ENCODE data around the gene LDLRAD4. TPM values are rescaled to one million over a fixed set of nuclear protein-coding genes. Genes with fewer than 3 reads are reported as not detected.
"Not testable (repeated sequence)": the region's sequence is repeated elsewhere in the genome, so short reads cannot be mapped to it uniquely, and the experiment has no call there.

Gene LDLRAD4
- total RNA-seq, 1 experiment from 2014 or later = 204 TPM

DNA sequence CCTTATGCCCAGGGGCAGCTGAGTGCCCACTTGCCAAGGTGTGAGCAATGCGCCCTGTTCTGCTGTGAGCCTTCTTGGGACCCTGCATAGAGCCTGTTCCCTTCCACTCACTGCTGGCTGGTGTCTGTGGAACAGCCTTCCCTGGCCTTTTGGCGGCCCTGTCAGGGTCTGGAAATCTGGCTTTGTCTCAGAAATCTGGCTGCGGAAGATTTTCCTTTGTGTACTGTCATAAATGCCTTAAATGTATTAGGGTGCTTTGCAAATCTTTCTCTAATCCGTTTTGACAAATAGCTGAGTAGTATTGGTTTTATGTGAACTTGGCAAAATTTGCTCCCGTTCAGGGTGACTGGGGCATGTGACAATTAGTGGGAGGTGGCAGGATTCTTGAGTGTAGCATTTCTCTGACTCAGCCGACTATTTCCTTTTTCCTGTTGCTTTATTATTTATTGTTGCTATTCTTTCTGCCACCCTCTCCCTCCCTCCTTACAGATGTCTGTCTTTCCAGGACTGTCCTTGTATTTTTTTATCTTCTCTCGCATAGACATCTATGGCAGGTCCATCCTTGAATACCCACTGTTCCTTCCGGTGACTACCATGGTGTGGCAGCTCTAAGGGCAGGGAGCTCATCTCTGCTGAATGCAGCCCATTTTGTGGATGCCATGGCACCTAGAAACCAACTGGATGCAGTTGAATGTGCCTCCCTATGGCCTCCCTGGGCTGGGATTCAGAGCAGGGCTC, 41.8 kb downstream of the LDLRAD4 start:
- no peaks in the 10 kb centered on the region for H3K36me3 ChIP-seq (ENCODE audit: insufficient read depth, low read length)
- H3K27me3 ChIP-seq (ENCODE audit: low read length) = no peaks in the 10 kb centered on the region
- no peak overlapping the region for H3K9ac ChIP-seq (ENCODE audit: low read length)
- no peak for DNase-seq
- H2AFZ ChIP-seq (ENCODE audit: low read length) = no peak overlapping the region
- no peak overlapping the region for H3K4me3 ChIP-seq (ENCODE audit: low read length)
- H3K27ac ChIP-seq (ENCODE audit: low read length) = no peak overlapping the region
- no peaks in the 10 kb centered on the region for H3K79me2 ChIP-seq (ENCODE audit: low read length)
- H3K4me2 ChIP-seq (ENCODE audit: low read depth, low read length, poor library complexity, severe bottlenecking) = no peak overlapping the region
- H4K20me1 ChIP-seq (ENCODE audit: insufficient read depth, low read depth, low read length) = no peaks in the 10 kb centered on the region
- no peaks in the 10 kb centered on the region for H3K9me3 ChIP-seq (ENCODE audit: low read length)
- no peaks in the 10 kb centered on the region for H3K9me2 ChIP-seq (replicated peaks; ENCODE audit: insufficient read depth, low read length)
- H3K4me1 ChIP-seq (ENCODE audit: low read length) = no peaks in the 10 kb centered on the region

DNA sequence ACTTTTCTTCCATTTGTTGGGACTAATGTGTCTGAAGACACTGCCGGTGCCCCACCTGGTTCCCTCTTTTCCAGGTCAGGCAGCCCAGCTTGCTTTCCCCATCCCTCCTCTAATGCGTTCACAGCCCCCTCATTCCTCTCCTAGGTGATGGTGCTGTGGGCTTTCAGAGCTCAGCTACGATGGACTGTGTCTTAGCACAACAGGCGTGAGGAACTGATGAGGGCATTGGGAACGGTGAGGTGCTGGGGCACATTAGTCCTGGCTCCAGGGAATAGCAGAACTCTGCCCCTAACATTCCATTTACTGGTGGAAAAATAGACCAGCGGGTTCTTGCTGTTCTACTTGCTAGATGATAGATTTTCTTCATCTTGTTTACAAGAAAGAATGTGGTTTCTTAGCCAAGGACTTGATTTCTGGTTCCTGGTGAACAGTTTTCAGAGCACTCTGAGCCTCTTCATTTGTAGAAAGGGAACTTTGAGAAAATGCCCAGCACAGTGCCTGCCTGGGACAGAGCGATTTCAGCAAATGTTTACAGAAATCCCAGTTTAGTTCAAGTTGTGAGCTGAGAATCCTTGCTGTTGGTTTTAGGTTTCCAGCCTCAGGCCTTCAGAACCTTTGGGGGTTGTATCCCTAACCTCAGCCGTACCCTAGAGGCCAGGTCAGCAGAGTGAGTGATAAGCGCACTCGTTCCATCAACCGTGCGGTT, 42.5 kb downstream of the LDLRAD4 start:
- no peak overlapping the region for H3K9ac ChIP-seq (ENCODE audit: low read length)
- H3K9me2 ChIP-seq (replicated peaks; ENCODE audit: insufficient read depth, low read length) = no peaks in the 10 kb centered on the region
- no peaks in the 10 kb centered on the region for H3K9me3 ChIP-seq (ENCODE audit: low read length)
- no peaks in the 10 kb centered on the region for H3K27me3 ChIP-seq (ENCODE audit: low read length)
- H3K79me2 ChIP-seq (ENCODE audit: low read length) = no peaks in the 10 kb centered on the region
- no peaks in the 10 kb centered on the region for H4K20me1 ChIP-seq (ENCODE audit: insufficient read depth, low read depth, low read length)
- H3K4me3 ChIP-seq (ENCODE audit: low read length) = no peak overlapping the region
- H3K4me1 ChIP-seq (ENCODE audit: low read length) = no peaks in the 10 kb centered on the region
- no peak overlapping the region for H2AFZ ChIP-seq (ENCODE audit: low read length)
- no peaks in the 10 kb centered on the region for H3K36me3 ChIP-seq (ENCODE audit: insufficient read depth, low read length)
- no peak overlapping the region for H3K4me2 ChIP-seq (ENCODE audit: low read depth, low read length, poor library complexity, severe bottlenecking)
- DNase-seq = no peak
- no peak overlapping the region for H3K27ac ChIP-seq (ENCODE audit: low read length)

DNA sequence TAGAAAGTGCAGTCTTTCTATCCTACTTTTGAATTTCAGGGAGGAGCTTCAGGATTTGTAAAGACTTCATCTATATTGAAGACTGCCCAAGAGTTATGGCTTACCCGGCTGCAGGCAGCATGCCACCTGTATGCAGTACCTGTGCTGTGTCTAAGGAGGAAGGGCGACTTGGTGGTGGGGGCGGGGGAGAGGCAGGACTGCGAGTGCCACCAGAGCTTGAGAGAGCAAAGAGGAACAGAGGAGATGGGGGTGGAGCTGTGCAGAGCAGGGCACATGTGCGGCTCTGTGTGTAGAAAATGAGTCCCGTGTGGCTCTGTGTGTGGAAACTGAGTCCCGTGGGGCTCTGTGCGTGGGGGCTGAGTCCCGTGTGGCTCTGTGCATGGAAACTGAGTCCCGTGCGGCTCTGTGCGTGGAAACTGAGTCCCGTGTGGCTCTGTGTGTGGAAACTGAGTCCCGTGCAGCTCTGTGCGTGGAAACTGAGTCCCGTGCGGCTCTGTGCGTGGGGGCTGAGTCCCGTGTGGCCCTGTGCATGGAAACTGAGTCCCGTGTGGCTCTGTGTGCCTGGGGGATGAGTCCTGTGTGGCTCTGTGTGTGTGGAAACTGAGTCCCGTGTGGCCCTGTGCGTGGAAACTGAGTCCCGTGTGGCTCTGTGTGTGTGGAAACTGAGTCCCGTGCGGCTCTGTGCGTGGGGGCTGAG, 43.2 kb downstream of the LDLRAD4 start:
- H3K9me3 ChIP-seq (ENCODE audit: low read length) = no peaks in the 10 kb centered on the region
- no peaks in the 10 kb centered on the region for H3K4me1 ChIP-seq (ENCODE audit: low read length)
- no peaks in the 10 kb centered on the region for H3K36me3 ChIP-seq (ENCODE audit: insufficient read depth, low read length)
- no peak overlapping the region for H3K27ac ChIP-seq (ENCODE audit: low read length)
- H3K79me2 ChIP-seq (ENCODE audit: low read length) = no peaks in the 10 kb centered on the region
- H2AFZ ChIP-seq (ENCODE audit: low read length) = no peak overlapping the region
- no peak overlapping the region for H3K4me2 ChIP-seq (ENCODE audit: low read depth, low read length, poor library complexity, severe bottlenecking)
- DNase-seq = no peak
- H3K9ac ChIP-seq (ENCODE audit: low read length) = no peak overlapping the region
- no peaks in the 10 kb centered on the region for H3K27me3 ChIP-seq (ENCODE audit: low read length)
- no peaks in the 10 kb centered on the region for H3K9me2 ChIP-seq (replicated peaks; ENCODE audit: insufficient read depth, low read length)
- no peak overlapping the region for H3K4me3 ChIP-seq (ENCODE audit: low read length)
- H4K20me1 ChIP-seq (ENCODE audit: insufficient read depth, low read depth, low read length) = no peaks in the 10 kb centered on the region

DNA sequence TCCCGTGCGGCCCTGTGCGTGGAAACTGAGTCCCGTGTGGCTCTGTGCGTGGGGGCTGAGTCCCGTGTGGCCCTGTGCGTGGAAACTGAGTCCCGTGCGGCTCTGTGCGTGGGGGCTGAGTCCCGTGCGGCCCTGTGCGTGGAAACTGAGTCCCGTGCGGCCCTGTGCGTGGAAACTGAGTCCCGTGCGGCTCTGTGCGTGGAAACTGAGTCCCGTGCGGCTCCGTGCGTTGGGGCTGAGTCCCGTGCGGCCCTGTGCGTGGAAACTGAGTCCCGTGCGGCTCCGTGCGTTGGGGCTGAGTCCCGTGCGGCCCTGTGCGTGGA, 43.8 kb downstream of the LDLRAD4 start:
- not testable (repeated sequence) for H3K4me3 ChIP-seq (ENCODE audit: low read length); H3K79me2 ChIP-seq (ENCODE audit: low read length); H3K4me2 ChIP-seq (ENCODE audit: low read depth, low read length, poor library complexity, severe bottlenecking); H3K9ac ChIP-seq (ENCODE audit: low read length); H3K9me3 ChIP-seq (ENCODE audit: low read length); DNase-seq; H4K20me1 ChIP-seq (ENCODE audit: insufficient read depth, low read depth, low read length); H2AFZ ChIP-seq (ENCODE audit: low read length); H3K9me2 ChIP-seq (replicated peaks; ENCODE audit: insufficient read depth, low read length); H3K4me1 ChIP-seq (ENCODE audit: low read length); H3K36me3 ChIP-seq (ENCODE audit: insufficient read depth, low read length); H3K27me3 ChIP-seq (ENCODE audit: low read length); H3K27ac ChIP-seq (ENCODE audit: low read length)

DNA sequence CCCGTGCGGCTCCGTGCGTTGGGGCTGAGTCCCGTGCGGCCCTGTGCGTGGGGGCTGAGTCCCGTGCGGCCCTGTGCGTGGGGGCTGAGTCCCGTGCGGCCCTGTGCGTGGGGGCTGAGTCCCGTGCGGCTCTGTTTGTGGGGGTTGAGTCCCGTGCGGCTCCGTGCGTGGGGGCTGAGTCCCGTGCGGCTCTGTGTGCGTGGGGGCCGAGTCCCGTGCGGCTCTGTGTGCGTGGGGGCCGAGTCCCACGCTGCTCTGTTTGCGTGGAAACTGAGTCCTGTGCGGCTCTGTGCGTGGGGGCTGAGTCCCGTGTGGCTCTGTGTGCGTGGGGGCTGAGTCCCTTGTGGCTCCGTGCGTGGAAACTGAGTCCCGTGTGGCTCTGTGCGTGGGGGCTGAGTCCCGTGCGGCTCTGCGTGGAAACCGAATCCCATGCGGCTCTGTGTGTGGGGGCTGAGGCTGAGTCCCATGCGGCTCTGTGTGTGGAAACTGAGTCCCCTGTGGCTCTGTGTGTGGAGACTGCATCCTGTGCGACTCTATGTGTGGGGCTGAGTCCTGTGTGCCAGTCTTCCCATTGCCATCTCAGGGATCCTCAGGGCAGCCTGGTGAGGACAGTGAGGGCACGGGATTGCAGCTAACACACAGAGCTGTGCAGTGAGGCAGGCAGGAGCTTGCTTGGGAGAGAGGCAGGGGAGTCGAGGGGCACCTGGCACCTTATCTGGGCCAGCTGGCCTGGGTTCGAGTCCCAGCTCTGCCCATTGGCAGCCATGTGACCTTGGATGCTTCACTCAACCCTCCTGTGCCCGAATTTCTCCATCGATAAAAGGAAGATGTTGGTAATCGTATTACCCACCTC, 44.5 kb downstream of the LDLRAD4 start:
- DNase-seq = no peak
- no peak overlapping the region for H3K4me3 ChIP-seq (ENCODE audit: low read length)
- H4K20me1 ChIP-seq (ENCODE audit: insufficient read depth, low read depth, low read length) = no peaks in the 10 kb centered on the region
- H3K4me1 ChIP-seq (ENCODE audit: low read length) = no peaks in the 10 kb centered on the region
- no peaks in the 10 kb centered on the region for H3K27me3 ChIP-seq (ENCODE audit: low read length)
- H3K9ac ChIP-seq (ENCODE audit: low read length) = no peak overlapping the region
- H3K79me2 ChIP-seq (ENCODE audit: low read length) = no peaks in the 10 kb centered on the region
- H3K36me3 ChIP-seq (ENCODE audit: insufficient read depth, low read length) = no peaks in the 10 kb centered on the region
- no peak overlapping the region for H3K27ac ChIP-seq (ENCODE audit: low read length)
- no peaks in the 10 kb centered on the region for H3K9me3 ChIP-seq (ENCODE audit: low read length)
- no peaks in the 10 kb centered on the region for H3K9me2 ChIP-seq (replicated peaks; ENCODE audit: insufficient read depth, low read length)
- no peak overlapping the region for H3K4me2 ChIP-seq (ENCODE audit: low read depth, low read length, poor library complexity, severe bottlenecking)
- H2AFZ ChIP-seq (ENCODE audit: low read length) = no peak overlapping the region

DNA sequence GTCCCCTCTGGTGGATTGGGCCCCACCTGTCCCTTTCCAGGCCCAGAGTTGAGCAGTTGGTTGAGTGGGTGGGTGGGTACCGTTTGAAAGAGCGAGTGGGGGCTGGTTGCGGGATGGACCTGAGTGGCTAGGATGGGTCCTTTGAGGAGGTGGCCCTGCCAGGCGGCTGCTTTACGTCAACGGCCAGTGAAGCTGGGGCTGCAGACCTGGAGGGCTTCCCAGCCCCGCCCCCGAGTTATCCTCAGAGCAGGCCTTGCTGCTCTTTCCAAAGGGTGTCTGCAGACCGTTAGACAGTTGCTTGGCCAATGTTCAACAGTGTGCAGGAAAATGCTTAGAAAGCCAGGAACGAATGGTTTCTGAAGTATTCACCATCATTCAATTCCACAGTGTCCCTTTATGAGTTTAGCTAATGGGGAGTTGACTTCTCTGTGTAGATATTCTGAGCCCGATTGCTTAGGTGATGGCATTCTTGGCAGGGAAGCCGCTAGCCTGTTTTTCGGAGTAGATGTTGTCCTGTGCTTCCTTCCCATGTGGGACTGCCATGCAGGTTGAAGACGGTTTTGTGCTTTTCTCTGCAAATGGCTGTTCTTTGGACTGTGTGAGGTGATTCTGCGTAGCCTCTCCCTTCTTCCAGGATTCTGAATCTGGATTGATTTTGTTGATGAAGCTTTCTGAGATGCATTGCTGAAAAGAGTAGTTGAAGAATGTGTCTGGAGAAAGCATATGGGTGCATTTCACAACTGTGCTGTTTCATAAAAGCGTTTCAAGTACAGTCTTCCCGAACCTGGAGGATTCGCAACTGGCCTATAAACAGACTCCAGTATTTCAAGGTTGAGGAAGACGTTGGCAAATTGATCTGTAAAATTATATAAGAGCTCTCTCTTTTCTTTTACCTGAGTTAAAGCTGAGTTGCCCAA, 45.8 kb downstream of the LDLRAD4 start:
- H3K4me1 ChIP-seq (ENCODE audit: low read length) = no peaks in the 10 kb centered on the region
- H3K36me3 ChIP-seq (ENCODE audit: insufficient read depth, low read length) = no peaks in the 10 kb centered on the region
- H3K27ac ChIP-seq (ENCODE audit: low read length) = no peak overlapping the region
- no peaks in the 10 kb centered on the region for H3K27me3 ChIP-seq (ENCODE audit: low read length)
- no peak overlapping the region for H3K4me2 ChIP-seq (ENCODE audit: low read depth, low read length, poor library complexity, severe bottlenecking)
- H3K9ac ChIP-seq (ENCODE audit: low read length) = no peak overlapping the region
- no peaks in the 10 kb centered on the region for H3K9me2 ChIP-seq (replicated peaks; ENCODE audit: insufficient read depth, low read length)
- H3K9me3 ChIP-seq (ENCODE audit: low read length) = no peaks in the 10 kb centered on the region
- H3K4me3 ChIP-seq (ENCODE audit: low read length) = no peak overlapping the region
- no peaks in the 10 kb centered on the region for H3K79me2 ChIP-seq (ENCODE audit: low read length)
- H2AFZ ChIP-seq (ENCODE audit: low read length) = no peak overlapping the region
- DNase-seq = no peak
- no peaks in the 10 kb centered on the region for H4K20me1 ChIP-seq (ENCODE audit: insufficient read depth, low read depth, low read length)

DNA sequence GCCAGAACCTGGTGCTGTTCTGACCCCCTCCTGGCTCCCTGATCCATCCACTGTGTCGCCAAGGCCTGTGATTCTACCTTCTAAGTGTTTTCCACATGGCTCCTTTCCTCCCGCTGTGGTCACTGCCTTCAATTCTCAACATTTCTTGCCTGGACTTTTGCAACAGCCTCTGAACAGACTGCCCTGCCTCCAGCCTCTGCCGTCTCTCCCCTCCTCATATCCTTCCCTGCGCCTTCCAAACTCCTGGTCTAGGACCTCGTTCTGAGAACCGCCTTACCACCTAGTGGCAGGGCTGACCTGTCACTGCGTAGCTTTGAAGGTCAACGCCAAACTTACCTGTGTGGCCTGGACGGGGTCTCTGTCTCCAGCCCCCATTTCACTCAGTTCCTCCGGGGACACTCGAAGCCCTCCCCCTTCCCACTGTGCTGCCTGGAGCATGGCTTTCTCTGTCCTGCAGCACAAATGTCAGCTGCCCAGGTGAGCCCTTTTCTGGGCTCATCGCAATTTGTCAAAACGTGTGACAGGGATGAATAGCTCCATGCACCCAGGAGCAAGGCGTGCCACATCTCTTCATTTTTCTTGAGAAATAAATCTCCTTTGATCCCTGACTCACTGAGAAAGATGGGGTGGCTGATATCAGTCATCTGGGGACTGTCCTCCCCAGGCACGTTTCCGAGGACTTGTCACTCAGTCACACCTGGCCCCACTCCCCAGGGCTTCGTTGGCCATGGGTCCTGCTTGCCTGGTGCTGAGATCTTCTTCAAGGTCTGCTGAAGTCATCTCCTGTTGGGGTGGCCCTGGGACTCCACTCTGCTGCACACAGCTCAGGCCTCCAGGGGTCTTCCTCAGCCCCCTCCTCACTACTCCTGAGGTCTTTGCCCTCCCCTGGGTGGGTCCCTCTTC, 46.7 kb downstream of the LDLRAD4 start:
- Histone ChIP-seq H3K9me2 (replicated peaks; ENCODE audit: insufficient read depth, low read length) (no peaks in the 10 kb centered on the region), H2AFZ (ENCODE audit: low read length) (no peak overlapping the region), H3K79me2 (ENCODE audit: low read length) (no peaks in the 10 kb centered on the region), H3K4me3 (ENCODE audit: low read length) (no peak overlapping the region), H3K27ac (ENCODE audit: low read length) (no peak overlapping the region), H3K36me3 (ENCODE audit: insufficient read depth, low read length) (no peaks in the 10 kb centered on the region), H3K4me1 (ENCODE audit: low read length) (no peaks in the 10 kb centered on the region), H3K4me2 (ENCODE audit: low read depth, low read length, poor library complexity, severe bottlenecking) (no peak overlapping the region), H3K9ac (ENCODE audit: low read length) (no peak overlapping the region), H3K27me3 (ENCODE audit: low read length) (no peaks in the 10 kb centered on the region), H4K20me1 (ENCODE audit: insufficient read depth, low read depth, low read length) (no peaks in the 10 kb centered on the region), H3K9me3 (ENCODE audit: low read length) (no peaks in the 10 kb centered on the region)
- no peak for DNase-seq

All from Karpas-422 (cell line).